Measurements from ENCODE around the gene OR4D2.

The OR4D2 gene

GRCh38 chr17:58150394-58150793 lies 16.4 kb upstream of the OR4D2 start:
- Histone ChIP-seq H3K9ac (ENCODE audit: low read length) (no peak overlapping the region), H3K4me3 (ENCODE audit: low read length) (no peak overlapping the region), H3K27ac (ENCODE audit: low read depth, low read length) (no peak overlapping the region), H3K36me3 (ENCODE audit: control insufficient read depth, insufficient read depth, low read length) (no peaks in the 10 kb centered on the region), H3K27me3 (ENCODE audit: control insufficient read depth, insufficient read depth, low read length) (peaks cover 5% of the 10 kb centered on the region), H3K4me1 (ENCODE audit: control insufficient read depth, insufficient read depth, low read length) (no peaks in the 10 kb centered on the region)

GRCh38 chr17:58153046-58153445 lies 13.7 kb upstream of the OR4D2 start:
- H3K36me3 ChIP-seq (ENCODE audit: control insufficient read depth, insufficient read depth, low read length), result no peaks in the 10 kb centered on the region
- H3K9ac ChIP-seq (ENCODE audit: low read length), result no peak overlapping the region
- no peaks in the 10 kb centered on the region for H3K4me1 ChIP-seq (ENCODE audit: control insufficient read depth, insufficient read depth, low read length)
- no peak overlapping the region for H3K4me3 ChIP-seq (ENCODE audit: low read length)
- no peak overlapping the region for H3K27ac ChIP-seq (ENCODE audit: low read depth, low read length)
- H3K27me3 ChIP-seq (ENCODE audit: control insufficient read depth, insufficient read depth, low read length), result peaks cover 17% of the 10 kb centered on the region

- no peaks in the 10 kb centered on the region for H3K4me1 ChIP-seq (ENCODE audit: control insufficient read depth, insufficient read depth, low read length)
- no peaks in the 10 kb centered on the region for H3K36me3 ChIP-seq (ENCODE audit: control insufficient read depth, insufficient read depth, low read length)
- H3K27ac ChIP-seq (ENCODE audit: low read depth, low read length), result no peak overlapping the region
- no peak overlapping the region for H3K4me3 ChIP-seq (ENCODE audit: low read length)
- peaks cover 15% of the 10 kb centered on the region for H3K27me3 ChIP-seq (ENCODE audit: control insufficient read depth, insufficient read depth, low read length)
- no peak overlapping the region for H3K9ac ChIP-seq (ENCODE audit: low read length)
Measured at GRCh38 chr17:58153671-58154070, 13.1 kb upstream of the OR4D2 start.

GRCh38 chr17:58156839-58157803 lies 9.7 kb upstream of the OR4D2 start:
- no peaks in the 10 kb centered on the region for H3K4me1 ChIP-seq (ENCODE audit: control insufficient read depth, insufficient read depth, low read length)
- no peak overlapping the region for H3K27ac ChIP-seq (ENCODE audit: low read depth, low read length)
- H3K36me3 ChIP-seq (ENCODE audit: control insufficient read depth, insufficient read depth, low read length), result no peaks in the 10 kb centered on the region
- no peak overlapping the region for H3K9ac ChIP-seq (ENCODE audit: low read length)
- H3K4me3 ChIP-seq (ENCODE audit: low read length), result peak overlapping the region; percentile 57
- peaks cover 12% of the 10 kb centered on the region for H3K27me3 ChIP-seq (ENCODE audit: control insufficient read depth, insufficient read depth, low read length)

GRCh38 chr17:58158181-58158580 lies 8.6 kb upstream of the OR4D2 start:
- Histone ChIP-seq H3K4me1 (ENCODE audit: control insufficient read depth, insufficient read depth, low read length) (no peaks in the 10 kb centered on the region), H3K27ac (ENCODE audit: low read depth, low read length) (no peak overlapping the region), H3K27me3 (ENCODE audit: control insufficient read depth, insufficient read depth, low read length) (peaks cover 12% of the 10 kb centered on the region), H3K36me3 (ENCODE audit: control insufficient read depth, insufficient read depth, low read length) (no peaks in the 10 kb centered on the region), H3K4me3 (ENCODE audit: low read length) (no peak overlapping the region), H3K9ac (ENCODE audit: low read length) (no peak overlapping the region)

- no peak overlapping the region for H3K9ac ChIP-seq (ENCODE audit: low read length)
- no peak overlapping the region for H3K27ac ChIP-seq (ENCODE audit: low read depth, low read length)
- H3K27me3 ChIP-seq (ENCODE audit: control insufficient read depth, insufficient read depth, low read length), result peaks cover 12% of the 10 kb centered on the region
- H3K4me1 ChIP-seq (ENCODE audit: control insufficient read depth, insufficient read depth, low read length), result no peaks in the 10 kb centered on the region
- H3K36me3 ChIP-seq (ENCODE audit: control insufficient read depth, insufficient read depth, low read length), result no peaks in the 10 kb centered on the region
- H3K4me3 ChIP-seq (ENCODE audit: low read length), result no peak overlapping the region
Measured at GRCh38 chr17:58161566-58161965, 5.2 kb upstream of the OR4D2 start.

GRCh38 chr17:58165981-58166380 lies 801 bp upstream of the OR4D2 start:
- no peaks in the 10 kb centered on the region for H3K4me1 ChIP-seq (ENCODE audit: control insufficient read depth, insufficient read depth, low read length)
- no peak overlapping the region for H3K4me3 ChIP-seq (ENCODE audit: low read length)
- H3K36me3 ChIP-seq (ENCODE audit: control insufficient read depth, insufficient read depth, low read length), result no peaks in the 10 kb centered on the region
- H3K27ac ChIP-seq (ENCODE audit: low read depth, low read length), result no peak overlapping the region
- H3K9ac ChIP-seq (ENCODE audit: low read length), result no peak overlapping the region
- no peaks in the 10 kb centered on the region for H3K27me3 ChIP-seq (ENCODE audit: control insufficient read depth, insufficient read depth, low read length)

- Histone ChIP-seq H3K9ac (ENCODE audit: low read length) (no peak overlapping the region), H3K4me3 (ENCODE audit: low read length) (no peak overlapping the region), H3K36me3 (ENCODE audit: control insufficient read depth, insufficient read depth, low read length) (no peaks in the 10 kb centered on the region), H3K27ac (ENCODE audit: low read depth, low read length) (no peak overlapping the region), H3K27me3 (ENCODE audit: control insufficient read depth, insufficient read depth, low read length) (no peaks in the 10 kb centered on the region), H3K4me1 (ENCODE audit: control insufficient read depth, insufficient read depth, low read length) (no peaks in the 10 kb centered on the region)
Measured at GRCh38 chr17:58170622-58171021, 3.8 kb downstream of the OR4D2 start.

GRCh38 chr17:58172369-58173071 lies 5.7 kb downstream of the OR4D2 start:
- no peak overlapping the region for H3K27ac ChIP-seq (ENCODE audit: low read depth, low read length)
- H3K9ac ChIP-seq (ENCODE audit: low read length), result no peak overlapping the region
- no peaks in the 10 kb centered on the region for H3K27me3 ChIP-seq (ENCODE audit: control insufficient read depth, insufficient read depth, low read length)
- no peak overlapping the region for H3K4me3 ChIP-seq (ENCODE audit: low read length)
- no peaks in the 10 kb centered on the region for H3K4me1 ChIP-seq (ENCODE audit: control insufficient read depth, insufficient read depth, low read length)
- H3K36me3 ChIP-seq (ENCODE audit: control insufficient read depth, insufficient read depth, low read length), result no peaks in the 10 kb centered on the region

GRCh38 chr17:58174871-58175270 lies 8.1 kb downstream of the OR4D2 start:
- Histone ChIP-seq H3K27ac (ENCODE audit: low read depth, low read length) (no peak overlapping the region), H3K4me3 (ENCODE audit: low read length) (no peak overlapping the region), H3K36me3 (ENCODE audit: control insufficient read depth, insufficient read depth, low read length) (no peaks in the 10 kb centered on the region), H3K9ac (ENCODE audit: low read length) (no peak overlapping the region), H3K4me1 (ENCODE audit: control insufficient read depth, insufficient read depth, low read length) (no peaks in the 10 kb centered on the region), H3K27me3 (ENCODE audit: control insufficient read depth, insufficient read depth, low read length) (no peaks in the 10 kb centered on the region)

- Histone ChIP-seq H3K36me3 (ENCODE audit: control insufficient read depth, insufficient read depth, low read length) (no peaks in the 10 kb centered on the region), H3K27ac (ENCODE audit: low read depth, low read length) (no peak overlapping the region), H3K9ac (ENCODE audit: low read length) (no peak overlapping the region), H3K4me3 (ENCODE audit: low read length) (no peak overlapping the region), H3K4me1 (ENCODE audit: control insufficient read depth, insufficient read depth, low read length) (no peaks in the 10 kb centered on the region), H3K27me3 (ENCODE audit: control insufficient read depth, insufficient read depth, low read length) (no peaks in the 10 kb centered on the region)
Measured at GRCh38 chr17:58176200-58176599, 9.4 kb downstream of the OR4D2 start.

- H3K4me3 ChIP-seq (ENCODE audit: low read length), result no peak overlapping the region
- H3K4me1 ChIP-seq (ENCODE audit: control insufficient read depth, insufficient read depth, low read length), result no peaks in the 10 kb centered on the region
- H3K27me3 ChIP-seq (ENCODE audit: control insufficient read depth, insufficient read depth, low read length), result no peaks in the 10 kb centered on the region
- no peak overlapping the region for H3K27ac ChIP-seq (ENCODE audit: low read depth, low read length)
- no peaks in the 10 kb centered on the region for H3K36me3 ChIP-seq (ENCODE audit: control insufficient read depth, insufficient read depth, low read length)
- H3K9ac ChIP-seq (ENCODE audit: low read length), result no peak overlapping the region
Measured at GRCh38 chr17:58181796-58182195, 15.0 kb downstream of the OR4D2 start.

Measured in rectal smooth muscle tissue (tissue), 1 donor.